Endothelial cell of umbilical vein (primary cell): ENCODE measurements around the gene CCL21. TPM values are rescaled to one million over a fixed set of nuclear protein-coding genes. Genes with fewer than 3 reads are reported as not detected.

Experiments used
- BruUV-seq: library from RNA; stranded (reverse); fragments of 400-500 nt; replicated peaks from 2 replicates; lab custom pipeline; 2021; lab: Mats Ljungman, UMichigan
- CTCF ChIA-PET: fragments of 300-600, 350-600 bp; sonication (Branson Sonifier 250); formaldehyde crosslinking; loops from one replicate; lab custom pipeline; 2021; ENCODE audit warnings: antibody characterized with exemption, inconsistent platforms; lab: Charles Lee
- POLR2A ChIA-PET: fragments of 300-600, 350-600 bp; sonication (Branson Sonifier 250); formaldehyde crosslinking; loops from one replicate; lab custom pipeline; 2021; ENCODE audit warnings: antibody characterized with exemption, inconsistent platforms; lab: Charles Lee
- DNase-seq: peaks from one replicate; pipeline ENCODE4 v3.0.0-alpha.2; 2011; ENCODE audit warnings: low read depth, low spot score
- FAIRE-seq: peaks from 2 replicates; lab custom pipeline; 2011; peaks lifted over from hg19 to GRCh38; lab: Jason Lieb, UNC
- H2AFZ ChIP-seq: 2 replicates; pipeline ENCODE4 v1.6.0; 2012; ENCODE audit warnings: low read depth, low read length, control low read depth, inconsistent platforms
- H3K27ac ChIP-seq: 2 replicates; pipeline ENCODE4 v1.5.1; 2011; ENCODE audit warnings: low read depth, mild to moderate bottlenecking, control low read depth, low read length, moderate library complexity; ENCODE audit not compliant: insufficient read depth
- H3K27me3 ChIP-seq, 2 experiments: 2 replicates each; pipeline versions ENCODE4 v1.6.0 to v1.6.1; 2011; ENCODE audit warnings: low read length in 2 of 2, mixed read lengths in 1 of 2; ENCODE audit not compliant: control insufficient read depth in 2 of 2, insufficient read depth in 2 of 2
- H3K36me3 ChIP-seq, 2 experiments: 2 replicates in 1 of 2; 3 replicates in 1 of 2; pipeline ENCODE4 v1.5.1; 2011; ENCODE audit warnings: low read length in 2 of 2, mild to moderate bottlenecking in 1 of 2, moderate library complexity in 1 of 2; ENCODE audit not compliant: control insufficient read depth in 2 of 2, insufficient read depth in 2 of 2; ENCODE audit errors: extremely low read depth in 1 of 2
- H3K4me1 ChIP-seq: 3 replicates; pipeline ENCODE4 v1.5.1; 2011; ENCODE audit warnings: mild to moderate bottlenecking, low read length; ENCODE audit not compliant: control insufficient read depth, insufficient read depth; ENCODE audit errors: extremely low read depth
- H3K4me2 ChIP-seq: 2 replicates; pipeline ENCODE4 v1.6.1; 2011; ENCODE audit warnings: low read length, control low read depth, mixed read lengths; ENCODE audit not compliant: insufficient read depth
- H3K4me3 ChIP-seq, 3 experiments: fragments of 200-600 bp in 1 of 3; sonication (generic), shearing (Covaris generic) in 1 of 3; replicated peaks in 1 of 3; 2 replicates each; pipeline ENCODE4 v1.5.1; 2011 to 2016; ENCODE audit warnings: control low read depth in 3 of 3, low read length in 3 of 3, mild to moderate bottlenecking in 2 of 3, inconsistent platforms in 1 of 3, low read depth in 1 of 3, moderate library complexity in 1 of 3; ENCODE audit not compliant: insufficient read depth in 1 of 3
- H3K79me2 ChIP-seq: 2 replicates; pipeline ENCODE4 v1.6.0; 2012; ENCODE audit warnings: low read length, inconsistent platforms; ENCODE audit not compliant: control insufficient read depth, insufficient read depth
- H3K9ac ChIP-seq: replicated peaks from 2 replicates; pipeline ENCODE3; 2011; ENCODE audit warnings: low read length, control low read depth; ENCODE audit not compliant: insufficient read depth; ENCODE audit errors: extremely low read depth
- H3K9me1 ChIP-seq: replicated peaks from 3 replicates; pipeline ENCODE4 v1.6.0; 2011; ENCODE audit warnings: mild to moderate bottlenecking, low read length; ENCODE audit not compliant: control insufficient read depth, insufficient read depth; ENCODE audit errors: extremely low read depth
- H3K9me3 ChIP-seq: replicated peaks from 2 replicates; pipeline ENCODE4 v1.5.1; 2012; ENCODE audit warnings: low read length, inconsistent platforms; ENCODE audit not compliant: control insufficient read depth, insufficient read depth
- H4K20me1 ChIP-seq: replicated peaks from 2 replicates; pipeline ENCODE3; 2011; ENCODE audit warnings: mild to moderate bottlenecking, low read length; ENCODE audit not compliant: control insufficient read depth, insufficient read depth; ENCODE audit errors: extremely low read depth
- CTCF ChIP-seq, 2 donors: IDR thresholded peaks; 1 replicate in 1 of 2; 2 replicates in 1 of 2; pipeline ENCODE4 v1.5.1; 2011; ENCODE audit warnings: low read length in 2 of 2, mild to moderate bottlenecking in 2 of 2, moderate library complexity in 2 of 2, control low read depth in 1 of 2, inconsistent platforms in 1 of 2, low read depth in 1 of 2; ENCODE audit not compliant: insufficient read depth in 1 of 2; ENCODE audit errors: extremely low read depth in 1 of 2
- EZH2 ChIP-seq: IDR thresholded peaks from 2 replicates; pipeline ENCODE4 v1.6.1; 2012; ENCODE audit warnings: borderline replicate concordance, low read depth, mild to moderate bottlenecking, moderate library complexity, low read length, inconsistent platforms; ENCODE audit not compliant: severe bottlenecking
- FOS ChIP-seq: IDR thresholded peaks from 2 replicates; pipeline ENCODE4 v1.6.1; 2011; ENCODE audit warnings: mild to moderate bottlenecking, low read length, moderate library complexity, borderline replicate concordance; ENCODE audit not compliant: insufficient read depth
- GATA2 ChIP-seq: IDR thresholded peaks from 2 replicates; pipeline ENCODE4 v1.7.0; 2011; ENCODE audit warnings: low read depth, mild to moderate bottlenecking, moderate library complexity, mixed read lengths, low read length; ENCODE audit not compliant: insufficient read length, insufficient read depth
- JUN ChIP-seq: IDR thresholded peaks from 2 replicates; pipeline ENCODE4 v1.6.1; 2011; ENCODE audit warnings: borderline replicate concordance, low read depth; ENCODE audit not compliant: insufficient read length, insufficient read depth
- MAX ChIP-seq: IDR thresholded peaks from 2 replicates; pipeline ENCODE4 v1.6.1; 2011; ENCODE audit not compliant: insufficient read depth, insufficient read length
- MYC ChIP-seq: IDR thresholded peaks from one replicate; pipeline ENCODE4 v1.6.1; 2011; ENCODE audit warnings: mild to moderate bottlenecking, low read depth, low read length
- POLR2A ChIP-seq: IDR thresholded peaks from 2 replicates; pipeline ENCODE4 v1.6.1; 2012; ENCODE audit warnings: low read depth, mild to moderate bottlenecking, control low read depth, low read length
- POLR2AphosphoS5 ChIP-seq: IDR thresholded peaks from 2 replicates; pipeline ENCODE4 v1.6.1; 2012; ENCODE audit warnings: low read depth, mild to moderate bottlenecking, control low read depth, low read length, moderate library complexity; ENCODE audit not compliant: insufficient read depth
- dilution Hi-C: fragments of 300-500 bp; cut with MboI; formaldehyde crosslinking; loops from one replicate; pipeline ENCODE4 v1.15.0; 2019; ENCODE audit warnings: low sequenced_read_pairs; ENCODE audit not compliant: extremely low pct_ligation_motif_present
- intact Hi-C: fragments of 100-400 bp; cut with micrococcal nuclease; formaldehyde crosslinking; loops from one replicate; pipeline ENCODE4 v1.10.0; 2022
- polyA plus RNA-seq, 4 experiments: library from polyadenylated mRNA; depleted of rRNA in 3 of 4; stranded (reverse) in 3 of 4; unstranded in 1 of 4; fragments of >200 nt; gene quantifications; 2 replicates each; pipeline versions ENCODE4 v1.2.1 to v1.2.3, GENCODE V29; 2011 to 2012; ENCODE audit warnings: missing spikeins in 1 of 4
- total RNA-seq: library from RNA; stranded (reverse); gene quantifications from 2 replicates; pipeline ENCODE4 v1.2.3, GENCODE V29; 2021

Gene CCL21
- total and polyA plus RNA-seq, 2 donors (not counting 3 experiments of a cell fraction or from before 2014, with no cell fraction given): 0.17 TPM; not detected in 1

- POLR2A ChIA-PET: no interaction called here
- Histone ChIP-seq H2AFZ (no peak overlapping the region), H3K27ac (no peak overlapping the region), H3K9ac (no peak overlapping the region), H3K4me1 (no peaks in the 10 kb centered on the region), H3K79me2 (no peaks in the 10 kb centered on the region), H3K27me3 (peaks cover 5 to 6% of the 10 kb centered on the region in 2 experiments), H3K9me3 (no peaks in the 10 kb centered on the region), H3K4me2 (no peak overlapping the region), H3K4me3 (no peak overlapping the region), H3K36me3 (no peaks in the 10 kb centered on the region), H4K20me1 (no peaks in the 10 kb centered on the region), H3K9me1 (no peaks in the 10 kb centered on the region)
- dilution Hi-C loops: no loop called here
- CTCF ChIA-PET: interaction anchor here (1.6 kb wide), 1 partner anchor 17 kb away, joined by 6 read pairs; no protein-coding TSS in a partner anchor
- no peak for DNase-seq
- no peak for TF ChIP-seq MYC
- no peak for TF ChIP-seq MAX
- FAIRE-seq: no peak
- intact Hi-C loops: no loop called here
- no TSS peak for BruUV-seq
Observed at GRCh38 chr9:34719021-34719768, 9.3 kb upstream of the CCL21 start.

- no peak overlapping the region for H3K4me2 ChIP-seq
- intact Hi-C loops (no loop called here), dilution Hi-C loops (no loop called here)
- BruUV-seq: no TSS peak
- ChIA-PET POLR2A (no interaction called here), CTCF (interaction anchor here (1.2 to 1.6 kb wide), 2 partner anchors 16 to 26 kb away, joined by 3 to 6 read pairs; no protein-coding TSS in a partner anchor)
- H3K9ac ChIP-seq: no peak overlapping the region
- H3K4me3 ChIP-seq: no peak overlapping the region
- DNase-seq (no peak), FAIRE-seq (no peak)
- H3K4me1 ChIP-seq: no peaks in the 10 kb centered on the region
- no peaks in the 10 kb centered on the region for H3K9me3 ChIP-seq
- H3K9me1 ChIP-seq: no peaks in the 10 kb centered on the region
- TF ChIP-seq EZH2 (no peak), JUN (no peak), POLR2A (no peak), POLR2AphosphoS5 (no peak), GATA2 (no peak), CTCF (IDR thresholded peaks at IDR 0.05; ENCODE audit: extremely low read depth in 1 of 2, insufficient read depth in 1 of 2, low read depth in 1 of 2, low read length in 2 of 2) (no peak), FOS (no peak), MYC (no peak), MAX (no peak)
- H3K79me2 ChIP-seq: no peaks in the 10 kb centered on the region
- no peaks in the 10 kb centered on the region for H3K36me3 ChIP-seq
- no peaks in the 10 kb centered on the region for H4K20me1 ChIP-seq
- no peak overlapping the region for H2AFZ ChIP-seq
- no peak overlapping the region for H3K27ac ChIP-seq
- peaks cover 12 to 14% of the 10 kb centered on the region in 2 experiments for H3K27me3 ChIP-seq
Observed at GRCh38 chr9:34717996-34718614, 8.2 kb upstream of the CCL21 start.
